Dedifferentiated amniotic fluid mesenchymal stem cell (primary cell): ENCODE measurements around the gene GPM6B.
A peak's percentile ranks its signal among the peaks of the same experiment; 100 is the strongest.
"Not testable (repeated sequence)": the region's sequence is repeated elsewhere in the genome, so short reads cannot be mapped to it uniquely, and the experiment has no call there.

Experiments used
- DNase-seq: peaks from one replicate; pipeline ENCODE4 v3.0.0-alpha.2; 2016; ENCODE audit errors: extremely low spot score

The GPM6B gene

DNA sequence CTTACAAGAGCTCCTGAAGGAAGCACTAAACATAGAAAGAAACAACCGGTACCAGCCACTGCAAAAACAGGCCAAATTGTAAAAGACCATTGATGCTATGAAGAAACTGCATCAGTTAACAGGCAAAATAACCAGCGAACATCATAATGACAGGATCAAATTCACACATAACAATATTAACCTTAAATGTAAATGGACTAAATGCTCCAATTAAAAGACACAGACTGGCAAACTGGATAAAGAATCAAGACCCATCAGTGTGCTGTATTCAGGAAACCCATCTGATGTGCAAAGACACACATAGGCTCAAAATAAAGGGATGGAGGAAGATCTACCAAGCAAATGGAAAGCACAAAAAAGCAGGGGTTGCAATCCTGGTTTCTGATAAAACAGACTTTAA lies 90.3 kb downstream of the GPM6B start:
- not testable (repeated sequence) for DNase-seq

DNA sequence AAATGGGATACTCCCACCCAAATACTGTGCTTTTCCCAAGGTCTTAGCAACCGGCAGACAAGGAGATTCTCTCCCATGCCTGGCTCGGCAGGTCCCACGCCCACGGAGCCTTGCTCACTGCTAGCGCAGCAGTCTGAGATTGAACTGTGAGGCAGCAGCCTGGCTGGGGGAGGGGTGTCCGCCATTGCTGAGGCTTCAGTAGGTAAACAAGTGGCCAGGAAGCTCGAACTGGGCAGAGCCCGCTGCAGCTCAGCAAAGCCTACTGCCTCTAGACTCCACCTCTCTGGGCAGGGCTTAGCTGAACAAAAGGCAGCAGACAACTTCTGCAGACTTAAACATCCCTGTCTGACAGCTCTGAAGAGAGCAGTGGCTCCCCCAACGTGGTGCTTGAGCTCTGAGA lies 92.0 kb downstream of the GPM6B start:
- DNase-seq: not testable (repeated sequence)

DNA sequence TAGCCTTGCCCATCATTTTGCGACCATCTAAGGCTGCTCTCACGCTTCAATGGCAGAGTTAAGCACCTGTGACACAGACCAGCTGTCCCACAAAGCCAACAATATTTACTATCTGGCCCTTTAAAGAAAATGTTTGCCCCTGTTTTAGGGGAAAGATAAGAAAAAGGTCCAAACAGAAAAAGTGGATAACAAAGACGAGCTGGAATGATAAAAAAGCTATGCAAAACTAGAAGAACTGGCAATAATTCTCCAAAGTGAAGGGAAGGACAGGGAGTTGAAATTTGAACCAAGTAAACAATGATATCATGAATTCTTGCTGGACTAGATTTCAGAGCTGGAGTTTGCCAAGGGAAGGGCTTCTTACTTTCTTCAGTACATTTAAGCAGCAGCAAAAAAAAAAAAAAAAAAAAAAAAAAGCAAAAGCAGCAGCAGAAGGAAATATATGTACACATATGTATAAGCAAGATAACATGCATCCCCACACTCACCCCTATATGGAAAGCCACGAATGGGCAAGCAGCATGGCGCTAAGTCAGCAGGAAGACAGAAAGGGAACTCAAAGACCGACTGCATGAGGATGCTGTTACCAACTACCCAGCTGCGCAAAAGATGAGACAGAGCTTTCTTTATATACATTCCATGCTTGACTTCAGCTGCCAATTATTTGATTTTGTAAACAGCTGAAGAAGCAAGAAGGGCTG lies 94.9 kb downstream of the GPM6B start:
- peak; percentile 52 for DNase-seq

DNA sequence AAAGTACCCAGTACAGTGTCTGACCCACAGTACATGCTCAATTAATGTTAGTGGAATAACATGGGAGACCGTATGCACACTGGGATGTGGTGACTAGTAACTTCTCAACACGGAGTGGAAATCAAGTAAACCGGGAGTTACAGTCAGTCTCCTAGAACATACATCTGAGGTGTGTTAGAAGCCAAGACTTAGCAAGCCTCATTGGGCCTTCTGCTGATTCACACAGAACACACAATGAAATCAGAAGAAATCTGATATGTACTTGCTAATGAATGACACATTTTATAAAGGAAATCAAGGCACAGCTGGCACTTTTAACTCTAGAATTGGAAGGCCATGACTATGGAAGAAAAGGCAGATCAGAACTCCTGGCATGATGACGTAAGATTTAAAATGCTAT lies 95.5 kb downstream of the GPM6B start:
- no peak for DNase-seq
